ENCODE data around the gene RALY.
A peak's percentile ranks its signal among the peaks of the same experiment; 100 is the strongest.

RALY gene

DNA sequence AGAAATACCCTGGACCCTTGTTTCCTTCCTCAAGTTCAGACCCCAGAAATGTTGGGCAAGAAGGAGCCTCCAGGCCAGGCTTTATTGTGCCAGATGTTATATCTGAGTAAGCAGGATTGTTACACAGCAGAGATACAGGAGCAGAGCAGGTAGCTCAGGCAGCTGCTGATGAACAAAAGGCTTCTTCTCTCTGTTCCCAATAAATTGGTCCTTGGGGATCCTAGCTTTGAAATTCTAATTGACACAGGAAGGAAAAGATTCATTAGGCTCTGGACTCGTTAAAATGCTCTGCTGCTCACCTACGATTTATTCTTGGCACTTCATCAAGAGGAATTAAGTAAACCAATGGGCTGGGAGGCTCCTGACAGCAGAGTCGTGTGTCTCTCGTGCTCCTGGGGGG is 54.2 kb downstream of the RALY start:
- Histone ChIP-seq H3K4ac (ENCODE audit: low read depth, low read length) (peak overlapping the region; percentile 20), H3K14ac (ENCODE audit: low read length) (no peak overlapping the region), H2BK120ac (ENCODE audit: insufficient read depth, low read length, poor library complexity) (no peak overlapping the region), H3K9ac (ENCODE audit: low read length) (no peak overlapping the region), H3K4me3 (ENCODE audit: low read depth, low read length) (no peak overlapping the region), H3K4me2 (ENCODE audit: low read length) (no peak overlapping the region), H4K12ac (ENCODE audit: low read depth, low read length) (no peak overlapping the region), H3K79me2 (ENCODE audit: control insufficient read depth, insufficient read depth, low read length, poor library complexity) (peaks cover 4% of the 10 kb centered on the region), H2BK12ac (ENCODE audit: low read length) (no peak overlapping the region), H3K4me1 (ENCODE audit: control insufficient read depth in 1 of 2, insufficient read depth in 2 of 2, low read length in 2 of 2) (peaks cover 0 to 2% of the 10 kb centered on the region in 2 experiments), H3K27me3 (ENCODE audit: insufficient read depth, low read length) (no peaks in the 10 kb centered on the region), H2BK5ac (ENCODE audit: low read depth, low read length, poor library complexity) (no peak overlapping the region), H2AFZ (ENCODE audit: insufficient read depth, low read length, poor library complexity) (no peak overlapping the region), H4K8ac (ENCODE audit: low read depth, low read length) (no peak overlapping the region), H3K27ac (ENCODE audit: low read depth, low read length) (no peak overlapping the region), H3K18ac (ENCODE audit: low read length) (no peak overlapping the region), H3K36me3 (ENCODE audit: control insufficient read depth in 1 of 2, insufficient read depth in 2 of 2, low read length in 2 of 2) (peaks cover 0 to 1% of the 10 kb centered on the region in 2 experiments), H2AK5ac (ENCODE audit: low read length) (no peak overlapping the region), H3K23ac (ENCODE audit: low read length) (no peak overlapping the region), H3K9me3 (ENCODE audit: insufficient read depth, low read depth, low read length) (no peaks in the 10 kb centered on the region), H4K91ac (ENCODE audit: low read depth, low read length) (no peak overlapping the region), H3K79me1 (ENCODE audit: low read length) (no peaks in the 10 kb centered on the region)
- WGBS (ENCODE audit: extremely low coverage, insufficient coverage, insufficient read length), result no CpG with 5 or more reads among the region's 4 CpGs
- no peak for DNase-seq

DNA sequence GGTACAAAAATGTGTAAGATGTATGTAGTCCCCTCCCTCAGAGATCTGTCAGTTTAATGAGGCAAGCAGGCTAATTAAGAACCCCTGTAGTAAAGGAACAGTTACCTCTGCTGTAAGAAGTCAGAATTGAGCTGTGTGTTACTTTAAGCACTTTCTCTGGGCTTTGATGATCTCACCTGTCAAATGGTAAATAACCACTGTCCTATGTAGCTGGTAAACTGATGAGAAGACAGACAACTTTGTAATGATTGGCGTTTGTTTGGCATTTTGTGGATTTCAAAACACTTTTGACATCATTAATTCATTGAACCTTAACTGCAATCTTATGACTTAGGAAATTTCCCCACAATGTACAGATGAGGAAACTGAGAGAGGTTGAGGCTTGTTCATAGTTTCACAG is 55.7 kb downstream of the RALY start:
- no peak overlapping the region for H2BK5ac ChIP-seq (ENCODE audit: low read depth, low read length, poor library complexity)
- H3K9me3 ChIP-seq (ENCODE audit: insufficient read depth, low read depth, low read length), result no peaks in the 10 kb centered on the region
- no peak overlapping the region for H3K18ac ChIP-seq (ENCODE audit: low read length)
- H3K27ac ChIP-seq (ENCODE audit: low read depth, low read length), result no peak overlapping the region
- H3K36me3 ChIP-seq (ENCODE audit: control insufficient read depth in 1 of 2, insufficient read depth in 2 of 2, low read length in 2 of 2), result no peaks in the 10 kb centered on the region
- no peak overlapping the region for H3K9ac ChIP-seq (ENCODE audit: low read length)
- no peak overlapping the region for H4K12ac ChIP-seq (ENCODE audit: low read depth, low read length)
- no peaks in the 10 kb centered on the region for H3K79me1 ChIP-seq (ENCODE audit: low read length)
- peaks cover 4% of the 10 kb centered on the region for H3K79me2 ChIP-seq (ENCODE audit: control insufficient read depth, insufficient read depth, low read length, poor library complexity)
- H3K4me2 ChIP-seq (ENCODE audit: low read length), result no peak overlapping the region
- WGBS (ENCODE audit: extremely low coverage, insufficient coverage, insufficient read length), result no CpG with 5 or more reads among the region's 1 CpG
- DNase-seq, result no peak
- H3K14ac ChIP-seq (ENCODE audit: low read length), result no peak overlapping the region
- no peak overlapping the region for H2BK12ac ChIP-seq (ENCODE audit: low read length)
- no peak overlapping the region for H2AK5ac ChIP-seq (ENCODE audit: low read length)
- H2AFZ ChIP-seq (ENCODE audit: insufficient read depth, low read length, poor library complexity), result no peak overlapping the region
- H2BK120ac ChIP-seq (ENCODE audit: insufficient read depth, low read length, poor library complexity), result no peak overlapping the region
- H3K4me1 ChIP-seq (ENCODE audit: control insufficient read depth in 1 of 2, insufficient read depth in 2 of 2, low read length in 2 of 2), result peaks cover 0 to 2% of the 10 kb centered on the region in 2 experiments
- H3K27me3 ChIP-seq (ENCODE audit: insufficient read depth, low read length), result no peaks in the 10 kb centered on the region
- H3K4ac ChIP-seq (ENCODE audit: low read depth, low read length), result peak overlapping the region; percentile 48
- H4K8ac ChIP-seq (ENCODE audit: low read depth, low read length), result no peak overlapping the region
- H3K4me3 ChIP-seq (ENCODE audit: low read depth, low read length), result no peak overlapping the region
- H4K91ac ChIP-seq (ENCODE audit: low read depth, low read length), result no peak overlapping the region
- no peak overlapping the region for H3K23ac ChIP-seq (ENCODE audit: low read length)

DNA sequence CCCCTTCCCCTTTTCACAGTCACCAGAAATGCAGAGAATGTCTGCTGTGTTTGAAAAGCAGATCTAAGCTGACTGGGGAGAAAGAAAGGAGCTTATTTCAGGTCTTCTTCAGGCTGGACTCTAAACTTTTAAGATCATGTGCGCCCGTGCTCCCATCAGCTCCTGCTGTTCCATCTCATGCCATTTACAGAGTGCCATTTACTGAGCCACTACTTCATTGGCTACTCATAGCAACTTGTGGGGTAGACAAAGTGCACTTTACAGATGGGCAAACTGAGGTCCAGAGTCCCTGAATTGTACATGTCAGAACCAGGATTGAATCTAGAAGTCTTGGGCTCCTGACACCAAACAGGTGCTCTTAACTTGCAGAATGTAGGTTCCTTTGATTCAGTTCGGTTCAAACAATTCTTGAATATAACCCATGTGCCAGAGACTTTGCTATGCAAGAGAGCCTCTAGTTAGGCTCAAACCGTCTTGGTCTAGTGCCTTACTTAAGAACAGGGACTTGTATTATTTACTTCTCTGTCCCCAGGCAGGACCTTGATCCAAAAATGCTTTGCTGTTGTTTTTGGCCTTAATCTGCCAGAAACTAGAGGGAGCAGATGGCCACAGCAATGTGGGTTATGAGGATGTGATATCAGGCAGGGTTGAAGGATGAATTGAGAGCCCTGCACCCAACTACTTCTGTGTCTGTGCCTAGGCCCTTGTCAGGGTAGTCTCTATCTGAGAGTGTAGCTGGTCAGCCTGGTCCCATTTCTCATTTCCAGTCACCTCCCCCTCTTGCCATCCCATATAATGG is 56.4 kb downstream of the RALY start:
- Histone ChIP-seq H3K4me1 (ENCODE audit: control insufficient read depth in 1 of 2, insufficient read depth in 2 of 2, low read length in 2 of 2) (peaks cover 0 to 2% of the 10 kb centered on the region in 2 experiments), H4K12ac (ENCODE audit: low read depth, low read length) (no peak overlapping the region), H2AFZ (ENCODE audit: insufficient read depth, low read length, poor library complexity) (no peak overlapping the region), H2BK5ac (ENCODE audit: low read depth, low read length, poor library complexity) (no peak overlapping the region), H3K9ac (ENCODE audit: low read length) (no peak overlapping the region), H3K4me2 (ENCODE audit: low read length) (no peak overlapping the region), H3K18ac (ENCODE audit: low read length) (no peak overlapping the region), H2BK120ac (ENCODE audit: insufficient read depth, low read length, poor library complexity) (no peak overlapping the region), H3K79me2 (ENCODE audit: control insufficient read depth, insufficient read depth, low read length, poor library complexity) (peaks cover 4% of the 10 kb centered on the region), H3K79me1 (ENCODE audit: low read length) (no peaks in the 10 kb centered on the region), H3K36me3 (ENCODE audit: control insufficient read depth in 1 of 2, insufficient read depth in 2 of 2, low read length in 2 of 2) (no peaks in the 10 kb centered on the region), H3K4me3 (ENCODE audit: low read depth, low read length) (no peak overlapping the region), H3K23ac (ENCODE audit: low read length) (no peak overlapping the region), H3K4ac (ENCODE audit: low read depth, low read length) (peak overlapping the region; percentile 53), H2BK12ac (ENCODE audit: low read length) (no peak overlapping the region), H3K14ac (ENCODE audit: low read length) (no peak overlapping the region), H4K91ac (ENCODE audit: low read depth, low read length) (no peak overlapping the region), H3K27me3 (ENCODE audit: insufficient read depth, low read length) (no peaks in the 10 kb centered on the region), H4K8ac (ENCODE audit: low read depth, low read length) (no peak overlapping the region), H3K9me3 (ENCODE audit: insufficient read depth, low read depth, low read length) (no peaks in the 10 kb centered on the region), H3K27ac (ENCODE audit: low read depth, low read length) (no peak overlapping the region), H2AK5ac (ENCODE audit: low read length) (no peak overlapping the region)
- no CpG with 5 or more reads among the region's 4 CpGs for WGBS (ENCODE audit: extremely low coverage, insufficient coverage, insufficient read length)
- no peak for DNase-seq

DNA sequence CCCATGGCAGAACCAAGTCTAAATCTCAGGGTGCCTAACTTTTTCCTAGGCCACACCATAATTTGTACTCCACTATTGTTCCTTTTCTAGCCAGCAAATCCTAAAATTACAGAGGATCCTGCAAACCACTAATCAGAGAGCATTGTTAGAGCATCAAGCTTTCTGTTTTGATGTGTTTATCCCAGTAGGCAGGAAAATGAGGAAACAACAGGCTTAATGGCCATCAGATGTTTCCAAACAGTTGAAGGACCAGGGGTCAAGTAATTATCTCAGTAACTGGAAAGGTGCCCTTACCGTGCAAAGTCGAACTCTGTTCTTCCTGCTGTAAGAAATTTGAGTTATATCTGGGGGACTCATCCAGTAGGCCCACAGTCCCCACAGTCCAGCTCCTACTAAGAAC is 58.7 kb downstream of the RALY start:
- Histone ChIP-seq H3K18ac (ENCODE audit: low read length) (no peak overlapping the region), H3K14ac (ENCODE audit: low read length) (no peak overlapping the region), H3K36me3 (ENCODE audit: control insufficient read depth in 1 of 2, insufficient read depth in 2 of 2, low read length in 2 of 2) (no peaks in the 10 kb centered on the region), H2BK5ac (ENCODE audit: low read depth, low read length, poor library complexity) (no peak overlapping the region), H2AK5ac (ENCODE audit: low read length) (no peak overlapping the region), H3K4me1 (ENCODE audit: control insufficient read depth in 1 of 2, insufficient read depth in 2 of 2, low read length in 2 of 2) (peaks cover 2 to 3% of the 10 kb centered on the region in 2 experiments), H3K9me3 (ENCODE audit: insufficient read depth, low read depth, low read length) (no peaks in the 10 kb centered on the region), H3K4me3 (ENCODE audit: low read depth, low read length) (no peak overlapping the region), H4K12ac (ENCODE audit: low read depth, low read length) (no peak overlapping the region), H2AFZ (ENCODE audit: insufficient read depth, low read length, poor library complexity) (no peak overlapping the region), H3K27ac (ENCODE audit: low read depth, low read length) (no peak overlapping the region), H2BK120ac (ENCODE audit: insufficient read depth, low read length, poor library complexity) (no peak overlapping the region), H4K8ac (ENCODE audit: low read depth, low read length) (no peak overlapping the region), H3K4me2 (ENCODE audit: low read length) (no peak overlapping the region), H2BK12ac (ENCODE audit: low read length) (no peak overlapping the region), H3K79me2 (ENCODE audit: control insufficient read depth, insufficient read depth, low read length, poor library complexity) (peaks cover 4% of the 10 kb centered on the region), H3K9ac (ENCODE audit: low read length) (no peak overlapping the region), H3K79me1 (ENCODE audit: low read length) (no peaks in the 10 kb centered on the region), H4K91ac (ENCODE audit: low read depth, low read length) (no peak overlapping the region), H3K27me3 (ENCODE audit: insufficient read depth, low read length) (no peaks in the 10 kb centered on the region), H3K4ac (ENCODE audit: low read depth, low read length) (peak overlapping the region; percentile 17), H3K23ac (ENCODE audit: low read length) (no peak overlapping the region)
- DNase-seq, result no peak
- WGBS (ENCODE audit: extremely low coverage, insufficient coverage, insufficient read length), result no CpG with 5 or more reads among the region's 2 CpGs

Measured in trophoblast cell (in vitro differentiated cells and primary cell).